Activated T-helper 1 cell treated with anti-CD3 and anti-CD28 coated beads, Interleukin-2, amount 50 U/mL, for 16 hours (primary cell): ENCODE data around the gene KANSL1.
"Not testable (repeated sequence)": the region's sequence is repeated elsewhere in the genome, so short reads cannot be mapped to it uniquely, and the experiment has no call there.

Source experiments
- DNase-seq, 2 donors: peaks; one replicate each; pipeline ENCODE4 v3.0.0-alpha.2; 2020; ENCODE audit warnings: low read depth in 1 of 2, low spot score in 1 of 2

The KANSL1 gene

DNA sequence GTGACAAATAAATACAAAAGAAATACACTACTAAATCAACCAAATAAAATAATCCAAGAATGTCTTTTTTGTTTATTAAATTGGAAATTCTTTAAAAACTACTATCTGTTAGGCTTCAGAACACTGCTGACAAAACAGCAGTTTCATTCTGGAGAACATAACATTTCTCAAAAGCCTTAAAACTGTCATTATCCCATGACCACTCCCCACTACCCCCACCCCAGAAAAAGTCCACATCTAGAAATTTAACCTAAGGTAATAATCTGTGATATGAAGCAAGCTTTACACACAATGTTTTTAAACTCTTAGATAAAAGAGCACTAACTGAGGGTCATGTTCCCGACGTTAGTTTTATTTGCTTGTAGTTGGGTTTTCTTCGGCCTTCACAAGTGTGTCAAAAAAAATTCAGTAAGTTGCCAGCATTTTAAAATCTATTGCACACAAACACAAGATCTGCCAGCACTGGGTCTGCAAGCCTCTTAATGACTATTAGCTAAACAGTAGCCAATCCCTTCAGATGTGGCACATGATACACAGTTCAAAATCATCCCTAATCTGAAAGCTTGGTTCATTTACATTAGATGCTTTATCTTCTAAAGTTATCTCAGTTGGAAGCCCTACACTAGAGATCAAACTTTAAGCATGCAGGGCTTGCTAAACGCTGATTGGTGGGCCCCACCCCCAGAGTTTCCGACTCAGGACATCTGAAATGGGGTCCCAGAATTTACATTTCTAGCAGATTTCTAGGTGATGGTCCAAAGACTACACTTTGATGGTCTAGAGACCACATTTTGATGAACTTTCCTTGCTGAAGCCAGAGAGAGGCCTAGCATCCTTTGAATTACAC, 75.2 kb downstream of the KANSL1 start:
- DNase-seq: no peak

- DNase-seq: no peak
These were observed 76.1 kb downstream of the KANSL1 start for GRCh38 chr17:46117117-46117516.

DNA sequence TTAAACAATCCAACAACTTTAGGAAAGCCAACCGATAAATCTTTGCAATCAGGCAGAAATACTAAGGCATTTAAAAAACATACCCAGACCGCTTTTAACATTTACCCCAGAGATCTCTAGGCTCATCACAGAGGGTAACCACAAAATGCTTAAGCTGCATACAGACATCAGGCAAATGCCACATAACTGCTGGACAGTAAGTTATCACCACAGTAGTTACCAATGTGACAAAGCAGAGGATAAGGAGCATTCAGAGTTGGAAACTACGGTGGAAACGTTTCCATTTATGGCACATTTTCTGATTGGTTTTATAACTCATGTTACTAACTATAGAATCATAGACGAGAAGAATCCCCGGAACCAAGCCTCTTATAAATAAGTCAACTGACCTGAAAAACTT, 77.5 kb downstream of the KANSL1 start:
- no peak for DNase-seq

DNA sequence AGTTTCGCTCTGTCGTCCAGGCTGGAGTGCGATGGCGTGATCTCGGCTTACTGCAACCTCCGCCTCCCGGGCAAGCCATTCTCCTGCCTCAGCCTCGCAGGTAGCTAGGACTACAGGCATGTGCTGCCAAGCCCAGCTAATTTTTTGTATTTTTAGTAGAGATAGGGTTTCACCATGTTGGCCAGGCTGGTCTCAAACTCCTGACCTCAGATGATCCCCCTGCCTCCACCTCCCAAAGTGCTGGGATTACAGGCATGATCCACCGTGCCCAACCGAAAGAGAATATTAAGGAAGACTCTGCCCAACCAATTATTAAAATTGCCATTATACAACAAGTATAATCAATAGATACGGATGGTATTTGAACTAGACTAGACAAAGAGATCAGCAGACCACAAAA, 82.0 kb downstream of the KANSL1 start:
- not testable (repeated sequence) for DNase-seq

GRCh38 chr17:46110219-46110618, 83.0 kb downstream of the KANSL1 start:
- DNase-seq: no peak

- no peak for DNase-seq
These were observed 83.5 kb downstream of the KANSL1 start for GRCh38 chr17:46109603-46110189.

GRCh38 chr17:46108550-46109110, 84.6 kb downstream of the KANSL1 start:
- no peak for DNase-seq

DNA sequence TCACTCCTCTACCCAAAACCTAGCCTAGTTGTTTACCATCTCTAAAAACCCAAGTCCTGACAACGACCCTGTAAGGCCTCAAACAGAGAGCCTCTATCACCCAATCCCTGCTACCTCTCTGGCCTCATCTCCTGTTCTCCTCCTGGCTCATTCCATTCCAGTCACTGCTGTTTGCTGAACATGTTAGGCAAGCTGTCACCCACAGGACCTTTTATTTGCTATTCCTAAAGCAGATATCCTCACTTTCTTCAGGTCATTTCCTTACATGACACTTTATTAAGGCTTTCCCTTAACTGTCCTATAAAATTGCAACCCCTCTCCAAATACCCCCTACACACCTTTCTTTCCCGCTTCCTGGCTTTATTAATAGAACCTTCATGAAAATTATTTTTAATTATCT, 85.1 kb downstream of the KANSL1 start:
- no peak for DNase-seq

- DNase-seq: no peak
These were observed 86.1 kb downstream of the KANSL1 start for GRCh38 chr17:46106966-46107644.

DNA sequence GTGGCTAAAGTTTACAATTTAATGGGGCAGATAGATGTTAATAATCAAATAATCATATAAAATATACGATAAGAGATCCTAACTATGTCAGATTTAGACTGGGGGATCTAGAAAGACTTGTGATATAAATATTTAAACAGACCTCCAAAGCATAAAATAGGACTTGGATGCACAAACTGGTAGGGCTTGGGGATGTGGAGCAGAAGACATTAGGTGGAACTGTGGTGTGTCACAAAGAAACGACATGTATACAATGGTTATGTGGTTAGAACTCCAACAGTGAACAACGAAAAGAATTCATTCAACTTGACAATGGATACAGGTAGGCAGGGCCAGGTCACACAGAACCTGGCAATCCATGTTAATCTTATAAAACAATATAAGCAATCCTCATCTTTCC, 90.4 kb downstream of the KANSL1 start:
- DNase-seq: not testable (repeated sequence)

DNA sequence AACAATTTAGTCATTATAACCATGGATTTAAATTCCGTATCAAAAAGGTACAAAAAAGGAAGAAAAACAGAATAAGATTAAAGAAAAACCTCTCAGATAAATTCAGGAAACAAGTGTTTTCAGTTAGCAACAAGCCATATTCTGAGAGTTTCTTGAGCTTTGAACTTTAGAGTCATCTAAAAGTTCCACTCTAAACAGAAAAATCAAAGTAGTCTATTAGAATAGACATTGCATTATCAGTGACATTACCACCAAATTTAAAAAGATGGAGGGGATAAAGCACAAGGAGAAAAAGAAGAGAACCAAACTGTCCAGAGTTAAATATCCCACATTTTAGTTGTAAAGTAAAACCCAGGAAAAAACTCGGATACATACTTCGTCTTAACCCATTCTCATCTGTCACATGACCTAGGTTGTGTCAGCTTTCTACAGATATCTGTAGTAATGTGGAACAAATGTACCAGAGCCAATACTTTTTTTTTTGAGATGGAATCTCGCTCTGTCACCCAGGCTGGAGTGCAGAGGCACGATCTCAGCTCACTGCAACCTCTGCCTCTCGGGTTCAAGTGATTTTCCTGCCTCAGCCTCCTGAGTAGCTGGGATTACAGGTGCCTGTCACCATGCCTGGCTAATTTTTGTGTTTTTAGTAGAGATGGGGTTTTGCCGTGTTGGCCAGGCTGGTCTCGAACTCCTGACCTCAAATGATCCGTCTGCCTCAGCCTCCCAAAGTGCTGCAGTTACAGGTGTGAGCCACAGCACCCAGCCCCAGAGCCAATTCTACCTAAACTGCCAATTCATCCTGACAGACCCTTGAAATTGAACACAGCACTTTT, 91.2 kb downstream of the KANSL1 start:
- not testable (repeated sequence) for DNase-seq

DNA sequence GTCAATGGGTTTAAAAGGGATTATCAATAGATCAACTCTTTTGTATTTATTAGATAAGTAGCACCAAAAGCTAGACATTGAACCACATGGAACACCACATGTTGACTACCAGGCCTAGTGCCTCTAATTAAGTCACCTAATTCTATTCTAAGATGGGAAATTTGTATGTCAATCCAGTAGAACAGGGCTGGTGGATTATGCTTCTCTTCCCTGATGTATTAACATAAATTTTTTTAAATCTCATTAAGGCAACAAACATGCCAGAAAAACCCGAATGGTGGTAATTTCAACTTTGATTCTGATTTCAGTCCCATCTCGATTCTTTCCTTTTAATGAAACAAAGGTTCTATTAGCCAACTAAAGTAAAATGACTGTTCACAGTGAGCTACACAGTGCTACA, 92.6 kb downstream of the KANSL1 start:
- no peak for DNase-seq

DNA sequence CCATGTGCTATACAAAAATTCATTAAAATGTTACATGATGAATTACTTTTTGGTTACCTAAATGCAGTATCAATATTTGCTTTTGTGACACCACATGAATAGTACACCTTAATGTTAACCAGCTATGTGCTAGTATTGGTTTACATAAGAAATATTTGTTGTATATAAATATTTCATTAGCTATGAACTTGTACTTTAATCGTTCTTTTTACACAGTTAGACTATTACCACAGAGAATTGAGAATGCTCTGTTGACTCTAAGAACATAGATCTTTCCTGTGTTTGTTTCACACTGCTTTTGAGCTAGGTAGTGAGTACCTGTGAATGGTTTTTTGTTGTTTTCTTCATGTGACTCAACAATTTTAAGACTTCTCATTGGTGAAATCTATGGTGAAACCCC, 93.4 kb downstream of the KANSL1 start:
- DNase-seq: no peak

DNA sequence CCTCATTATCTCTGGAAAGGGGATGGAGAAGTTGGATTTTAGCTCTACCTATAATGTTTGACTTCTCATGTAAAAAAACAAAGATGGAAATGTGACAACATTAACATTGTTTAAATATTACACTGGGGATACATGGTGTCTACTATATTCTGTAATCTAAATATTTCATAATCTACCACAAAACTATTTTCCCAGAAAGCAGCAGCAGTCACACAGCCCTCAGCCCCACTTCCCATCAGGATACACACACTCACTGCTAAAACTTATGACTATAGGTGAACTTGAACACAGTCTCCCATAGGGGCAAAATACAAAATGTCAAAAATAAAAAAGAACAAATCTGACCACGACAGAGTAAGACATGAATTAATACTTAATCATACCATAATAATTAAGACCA, 95.7 kb downstream of the KANSL1 start:
- DNase-seq: no peak

- DNase-seq: no peak
These were observed 100.2 kb downstream of the KANSL1 start for GRCh38 chr17:46092991-46093390.

DNA sequence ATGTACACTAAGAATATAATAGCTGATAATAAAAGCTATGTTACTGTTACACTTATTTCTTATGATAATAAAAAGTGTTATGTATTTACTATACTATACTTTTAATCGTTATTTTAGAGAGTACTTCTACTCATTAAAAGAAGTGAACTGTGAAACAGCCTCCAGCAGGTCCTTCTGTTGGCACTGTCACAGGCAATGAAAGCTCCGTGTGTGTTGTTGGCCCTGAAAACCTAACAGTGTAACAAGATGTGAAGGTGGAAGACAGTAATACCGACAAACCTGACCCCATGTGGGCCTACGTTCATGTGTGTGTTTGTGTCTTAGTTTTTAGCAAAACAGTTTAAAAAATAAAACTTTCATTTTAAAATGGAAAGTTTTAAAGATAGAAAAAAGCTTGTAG, 102.4 kb downstream of the KANSL1 start:
- DNase-seq: no peak

DNA sequence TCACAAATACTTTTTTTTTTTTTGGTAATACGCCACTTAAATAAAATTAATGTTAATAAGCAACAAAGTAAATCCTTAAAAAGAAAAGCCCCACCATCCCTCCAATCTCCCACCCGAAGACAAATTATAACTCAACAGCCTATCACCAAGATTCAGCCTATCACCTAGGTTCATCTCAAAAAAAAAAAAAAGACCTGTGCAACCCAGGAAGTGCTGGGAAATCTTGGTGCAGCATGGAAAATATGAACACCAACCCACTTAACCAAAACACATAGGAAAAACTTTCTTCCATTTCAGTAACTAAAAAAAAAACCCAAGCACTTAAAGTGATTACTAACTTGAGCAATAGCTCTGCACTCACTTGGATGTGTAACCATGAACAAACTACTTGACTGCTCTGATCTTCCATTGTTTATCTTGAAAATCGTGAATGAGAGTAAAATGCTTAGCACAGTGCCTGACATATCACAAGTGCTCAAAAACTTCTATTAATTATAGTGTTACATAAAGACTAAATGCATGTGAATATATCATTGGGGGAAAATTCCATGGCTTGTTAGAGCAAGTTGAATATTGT, 103.8 kb downstream of the KANSL1 start:
- DNase-seq: no peak

GRCh38 chr17:46088595-46088994, 104.6 kb downstream of the KANSL1 start:
- DNase-seq: no peak

- DNase-seq: not testable (repeated sequence)
These were observed 105.4 kb downstream of the KANSL1 start for GRCh38 chr17:46087871-46088270.

DNA sequence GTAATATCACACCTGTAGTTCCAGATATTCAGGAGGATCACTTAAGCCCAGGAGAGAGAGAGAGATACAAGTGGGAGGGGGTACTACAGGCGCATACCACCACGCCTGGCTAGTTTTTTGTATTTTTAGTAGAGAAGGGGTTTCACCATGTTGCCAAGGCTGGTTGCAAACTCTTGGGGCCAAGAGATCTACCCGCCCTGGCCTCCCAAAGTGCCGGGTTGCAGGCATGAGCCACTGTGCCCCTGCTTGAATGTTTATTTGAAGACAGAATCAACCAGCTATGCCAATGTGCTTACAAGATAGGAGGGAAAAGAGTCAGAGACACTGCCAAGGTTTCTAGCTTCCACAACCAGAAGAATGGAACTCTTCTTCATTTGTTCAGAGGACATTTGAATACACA, 106.4 kb downstream of the KANSL1 start:
- DNase-seq: no peak

DNA sequence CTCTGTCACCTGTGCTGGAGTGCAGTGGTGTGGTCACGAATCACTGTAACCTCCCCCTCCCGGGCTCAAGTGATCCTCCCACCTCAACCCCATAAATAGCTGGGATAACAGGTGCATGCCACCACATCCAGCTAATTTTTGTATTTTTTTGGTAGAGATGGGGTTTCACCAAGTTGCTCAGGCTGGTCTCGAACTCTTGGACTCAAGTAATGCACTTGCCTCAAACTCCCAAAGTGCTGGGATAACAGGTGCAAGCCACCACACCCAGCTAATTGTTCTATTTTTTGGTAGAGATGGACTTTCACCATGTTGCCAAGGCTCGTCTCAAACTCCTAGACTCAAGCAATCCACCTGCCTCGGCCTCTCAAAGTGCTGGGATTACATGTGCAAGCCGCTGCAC, 107.7 kb downstream of the KANSL1 start:
- no peak for DNase-seq
